H9 (cell line): ENCODE results near the gene ABHD13. TPM values are rescaled to one million over a fixed set of nuclear protein-coding genes. Genes with fewer than 3 reads are reported as not detected.
"Not testable (repeated sequence)": the region's sequence is repeated elsewhere in the genome, so short reads cannot be mapped to it uniquely, and the experiment has no call there.

Source experiments
- DNase-seq: peaks from one replicate; pipeline ENCODE4 v3.0.0-alpha.2; 2017
- H2AFZ ChIP-seq: one replicate; pipeline ENCODE4 v1.6.1; 2013; ENCODE audit warnings: mild to moderate bottlenecking, low read length, control low read depth, moderate library complexity
- H2AK5ac ChIP-seq: 2 replicates; pipeline ENCODE4 v1.6.1; 2013; ENCODE audit warnings: low read length, control low read depth, mixed read lengths; ENCODE audit not compliant: insufficient read length
- H2BK120ac ChIP-seq: one replicate; pipeline ENCODE4 v1.6.1; 2013; ENCODE audit warnings: low read depth, mild to moderate bottlenecking, low read length, control low read depth, inconsistent platforms; ENCODE audit not compliant: poor library complexity, severe bottlenecking
- H2BK12ac ChIP-seq: 2 replicates; pipeline ENCODE4 v1.6.1; 2013; ENCODE audit warnings: low read length, control low read depth, mixed read lengths, low read depth; ENCODE audit not compliant: insufficient read length
- H2BK15ac ChIP-seq: 2 replicates; pipeline ENCODE4 v1.6.1; 2013; ENCODE audit warnings: low read depth, low read length, control low read depth
- H2BK20ac ChIP-seq: one replicate; pipeline ENCODE4 v1.6.1; 2013; ENCODE audit warnings: low read depth, mild to moderate bottlenecking, low read length, control low read depth, inconsistent platforms; ENCODE audit not compliant: poor library complexity, severe bottlenecking
- H2BK5ac ChIP-seq: 2 replicates; pipeline ENCODE4 v1.6.1; 2013; ENCODE audit warnings: low read length, control low read depth, mixed read lengths; ENCODE audit not compliant: insufficient read length
- H3K14ac ChIP-seq: 2 replicates; pipeline ENCODE4 v1.6.1; 2013; ENCODE audit warnings: low read length, control low read depth; ENCODE audit not compliant: insufficient read depth
- H3K18ac ChIP-seq: 2 replicates; pipeline ENCODE4 v1.6.1; 2013; ENCODE audit warnings: low read depth, mild to moderate bottlenecking, mixed read lengths, low read length, control low read depth; ENCODE audit not compliant: insufficient read length
- H3K23ac ChIP-seq: 2 replicates; pipeline ENCODE4 v1.6.1; 2013; ENCODE audit warnings: low read length, control low read depth, mixed read lengths, low read depth; ENCODE audit not compliant: insufficient read length
- H3K23me2 ChIP-seq: 2 replicates; pipeline ENCODE4 v1.6.1; 2013; ENCODE audit warnings: low read depth, mild to moderate bottlenecking, mixed read lengths, low read length, control low read depth; ENCODE audit not compliant: insufficient read length, poor library complexity, severe bottlenecking
- H3K27ac ChIP-seq: 2 replicates; pipeline ENCODE4 v1.5.1; 2013; ENCODE audit warnings: low read length, control low read depth, mixed read lengths, low read depth; ENCODE audit not compliant: insufficient read length
- H3K27me3 ChIP-seq: 2 replicates; pipeline ENCODE4 v1.6.1; 2013; ENCODE audit warnings: low read length, control low read depth, inconsistent platforms; ENCODE audit not compliant: insufficient read depth
- H3K4ac ChIP-seq: 2 replicates; pipeline ENCODE4 v1.6.1; 2013; ENCODE audit warnings: low read depth, mild to moderate bottlenecking, control low read depth, inconsistent platforms, low read length, moderate library complexity
- H3K4me1 ChIP-seq: 2 replicates; pipeline ENCODE4 v1.6.1; 2013; ENCODE audit warnings: low read length, control low read depth, inconsistent platforms; ENCODE audit not compliant: insufficient read depth
- H3K4me2 ChIP-seq: 2 replicates; pipeline ENCODE4 v1.6.1; 2013; ENCODE audit warnings: low read length, control low read depth, mixed read lengths; ENCODE audit not compliant: insufficient read length, insufficient read depth
- H3K56ac ChIP-seq: 2 replicates; pipeline ENCODE4 v1.6.1; 2013; ENCODE audit warnings: low read depth, mild to moderate bottlenecking, mixed read lengths, low read length, control low read depth; ENCODE audit not compliant: insufficient read length
- H3K79me1 ChIP-seq: 2 replicates; pipeline ENCODE4 v1.6.1; 2013; ENCODE audit warnings: low read depth, mild to moderate bottlenecking, moderate library complexity, low read length, control low read depth, inconsistent platforms; ENCODE audit not compliant: insufficient read depth, poor library complexity, severe bottlenecking
- H3K79me2 ChIP-seq: 2 replicates; pipeline ENCODE4 v1.6.1; 2013; ENCODE audit warnings: low read length, control low read depth, inconsistent platforms; ENCODE audit not compliant: insufficient read depth
- H3K9ac ChIP-seq: 2 replicates; pipeline ENCODE4 v1.6.1; 2013; ENCODE audit warnings: low read length, control low read depth, mixed read lengths; ENCODE audit not compliant: insufficient read length; ENCODE audit errors: extremely low read depth
- H3K9me3 ChIP-seq: one replicate; pipeline ENCODE4 v1.6.1; 2013; ENCODE audit warnings: low read depth, low read length, inconsistent platforms; ENCODE audit not compliant: control insufficient read depth
- H3T11ph ChIP-seq: one replicate; pipeline ENCODE4 v1.6.1; 2013; ENCODE audit warnings: mild to moderate bottlenecking, low read length, control low read depth, inconsistent platforms
- H4K20me1 ChIP-seq: one replicate; pipeline ENCODE4 v1.6.1; 2013; ENCODE audit not compliant: control insufficient read depth, insufficient read length, insufficient read depth
- H4K5ac ChIP-seq: 2 replicates; pipeline ENCODE4 v1.6.1; 2013; ENCODE audit warnings: low read depth, mild to moderate bottlenecking, mixed read lengths, low read length, control low read depth; ENCODE audit not compliant: insufficient read length
- H4K8ac ChIP-seq: replicated peaks from 2 replicates; pipeline ENCODE4 v1.6.1; 2013; ENCODE audit warnings: low read length, control low read depth, mixed read lengths, low read depth; ENCODE audit not compliant: insufficient read length
- H4K91ac ChIP-seq: 2 replicates; pipeline ENCODE4 v1.6.1; 2013; ENCODE audit warnings: low read depth, mild to moderate bottlenecking, moderate library complexity, mixed read lengths, low read length, control low read depth; ENCODE audit not compliant: insufficient read length
- H3K27ac Mint-ChIP-seq, 3 experiments: 2 replicates in 2 of 3; 3 replicates in 1 of 3; pipeline ENCODE4 v1.8.0; 2020 to 2021; ENCODE audit warnings: mixed read lengths in 3 of 3, mild to moderate bottlenecking in 1 of 3, moderate library complexity in 1 of 3
- H3K27me3 Mint-ChIP-seq: 2 replicates; pipeline ENCODE4 v1.8.0; 2021; ENCODE audit warnings: low read depth, mild to moderate bottlenecking, moderate library complexity, mixed read lengths
- H3K36me3 Mint-ChIP-seq, 3 experiments: 2 replicates in 2 of 3; 3 replicates in 1 of 3; pipeline ENCODE4 v1.8.0; 2020 to 2021; ENCODE audit warnings: low read depth in 3 of 3, mixed read lengths in 3 of 3; ENCODE audit not compliant: insufficient read depth in 1 of 3
- H3K4me1 Mint-ChIP-seq, 2 experiments: 2 replicates each; pipeline ENCODE4 v1.8.0; 2020; ENCODE audit warnings: mixed read lengths in 2 of 2
- H3K4me3 Mint-ChIP-seq, 2 experiments: 2 replicates in 1 of 2; 3 replicates in 1 of 2; pipeline ENCODE4 v1.8.0; 2020 to 2021; ENCODE audit warnings: mild to moderate bottlenecking in 2 of 2, mixed read lengths in 2 of 2, moderate library complexity in 1 of 2
- H3K9me3 Mint-ChIP-seq, 2 experiments: 2 replicates in 1 of 2; 3 replicates in 1 of 2; pipeline ENCODE4 v1.8.0; 2020; ENCODE audit warnings: mild to moderate bottlenecking in 2 of 2, mixed read lengths in 2 of 2, moderate library complexity in 1 of 2
- WGBS: extraction: QIAGEN DNeasy Blood & Tissue Kit; methylation state at CpG from one replicate; pipeline ENCODE4 v1.1.7; 2013; ENCODE audit warnings: missing lambda C conversion rate, low lambda C conversion rate, mixed read lengths; ENCODE audit not compliant: insufficient read length; ENCODE audit errors: extremely low coverage; 5-methylcytosine and 5-hydroxymethylcytosine counted together
- total RNA-seq: library from RNA; stranded (reverse); gene quantifications from 2 replicates; pipeline ENCODE4 v1.2.1, GENCODE V29; 2021
- TF ChIP-seq, protein P1 (sequence below): fragments of 200-600 bp; sonication (generic); conservative IDR thresholded peaks from 3 replicates; pipeline ENCODE4 v1.8.0; 2021; ENCODE audit warnings: antibody characterized with exemption, mild to moderate bottlenecking

The ABHD13 gene
- total RNA-seq, 1 experiment from 2014 or later, result 6.2 TPM

GRCh38 chr13:108215436-108215835 is 2.8 kb upstream of the ABHD13 start, which contains the start of gene LIG4:
TSS of gene LIG4 (minus strand) at chr13:108215536. CDS start at chr13:108211268, 4,268 bp downstream.
- Histone ChIP-seq H3K79me2 (peaks cover 4% of the 10 kb centered on the region; the same call in 1 of the 2 replicates), H3K4me2 (peak within 1 kb of the TSS; percentile 83), H3K4me1 (no peaks in the 10 kb centered on the region), H3K56ac (no peak within 1 kb of the TSS), H3T11ph (no peak within 1 kb of the TSS), H4K20me1 (no peaks in the 10 kb centered on the region), H2BK15ac (no peak within 1 kb of the TSS), H3K9me3 (no peaks in the 10 kb centered on the region), H4K5ac (no peak within 1 kb of the TSS), H4K91ac (no peak within 1 kb of the TSS), H3K23ac (no peak within 1 kb of the TSS), H2BK20ac (no peak within 1 kb of the TSS), H3K4ac (no peak within 1 kb of the TSS), H2AFZ (peak within 1 kb of the TSS; percentile 76), H2AK5ac (no peak within 1 kb of the TSS), H3K23me2 (peaks cover 3% of the 10 kb centered on the region), H2BK120ac (no peak within 1 kb of the TSS), H2BK12ac (no peak within 1 kb of the TSS), H4K8ac (no peak within 1 kb of the TSS), H3K9ac (peak within 1 kb of the TSS; percentile 74), H3K18ac (no peak within 1 kb of the TSS), H3K79me1 (no peaks in the 10 kb centered on the region), H3K27me3 (no peaks in the 10 kb centered on the region), H2BK5ac (no peak within 1 kb of the TSS), H3K27ac (no peak within 1 kb of the TSS), H3K14ac (no peak within 1 kb of the TSS)
- WGBS, result no CpG with 5 or more reads among the region's 26 CpGs
- no peaks in the 10 kb centered on the region for H3K9me3 Mint-ChIP-seq
- H3K4me1 Mint-ChIP-seq, result peaks cover 18 to 27% of the 10 kb centered on the region in 2 experiments
- peak within 1 kb of the TSS in 2 of 3 experiments; percentile 36 to 61; a peak in 2 of 7 replicates for H3K27ac Mint-ChIP-seq
- TF ChIP-seq, protein P1, sequence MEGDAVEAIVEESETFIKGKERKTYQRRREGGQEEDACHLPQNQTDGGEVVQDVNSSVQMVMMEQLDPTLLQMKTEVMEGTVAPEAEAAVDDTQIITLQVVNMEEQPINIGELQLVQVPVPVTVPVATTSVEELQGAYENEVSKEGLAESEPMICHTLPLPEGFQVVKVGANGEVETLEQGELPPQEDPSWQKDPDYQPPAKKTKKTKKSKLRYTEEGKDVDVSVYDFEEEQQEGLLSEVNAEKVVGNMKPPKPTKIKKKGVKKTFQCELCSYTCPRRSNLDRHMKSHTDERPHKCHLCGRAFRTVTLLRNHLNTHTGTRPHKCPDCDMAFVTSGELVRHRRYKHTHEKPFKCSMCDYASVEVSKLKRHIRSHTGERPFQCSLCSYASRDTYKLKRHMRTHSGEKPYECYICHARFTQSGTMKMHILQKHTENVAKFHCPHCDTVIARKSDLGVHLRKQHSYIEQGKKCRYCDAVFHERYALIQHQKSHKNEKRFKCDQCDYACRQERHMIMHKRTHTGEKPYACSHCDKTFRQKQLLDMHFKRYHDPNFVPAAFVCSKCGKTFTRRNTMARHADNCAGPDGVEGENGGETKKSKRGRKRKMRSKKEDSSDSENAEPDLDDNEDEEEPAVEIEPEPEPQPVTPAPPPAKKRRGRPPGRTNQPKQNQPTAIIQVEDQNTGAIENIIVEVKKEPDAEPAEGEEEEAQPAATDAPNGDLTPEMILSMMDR, result no peak
- H3K36me3 Mint-ChIP-seq, result peaks cover 0 to 6% (median 0%) of the 10 kb centered on the region in 3 experiments; a peak in 3 of 7 replicates
- peak within 1 kb of the TSS; percentile 72 to 85 for H3K4me3 Mint-ChIP-seq
- DNase-seq, result peak; percentile 97
- no peaks in the 10 kb centered on the region; the same call in 1 of the 2 replicates for H3K27me3 Mint-ChIP-seq

DNA sequence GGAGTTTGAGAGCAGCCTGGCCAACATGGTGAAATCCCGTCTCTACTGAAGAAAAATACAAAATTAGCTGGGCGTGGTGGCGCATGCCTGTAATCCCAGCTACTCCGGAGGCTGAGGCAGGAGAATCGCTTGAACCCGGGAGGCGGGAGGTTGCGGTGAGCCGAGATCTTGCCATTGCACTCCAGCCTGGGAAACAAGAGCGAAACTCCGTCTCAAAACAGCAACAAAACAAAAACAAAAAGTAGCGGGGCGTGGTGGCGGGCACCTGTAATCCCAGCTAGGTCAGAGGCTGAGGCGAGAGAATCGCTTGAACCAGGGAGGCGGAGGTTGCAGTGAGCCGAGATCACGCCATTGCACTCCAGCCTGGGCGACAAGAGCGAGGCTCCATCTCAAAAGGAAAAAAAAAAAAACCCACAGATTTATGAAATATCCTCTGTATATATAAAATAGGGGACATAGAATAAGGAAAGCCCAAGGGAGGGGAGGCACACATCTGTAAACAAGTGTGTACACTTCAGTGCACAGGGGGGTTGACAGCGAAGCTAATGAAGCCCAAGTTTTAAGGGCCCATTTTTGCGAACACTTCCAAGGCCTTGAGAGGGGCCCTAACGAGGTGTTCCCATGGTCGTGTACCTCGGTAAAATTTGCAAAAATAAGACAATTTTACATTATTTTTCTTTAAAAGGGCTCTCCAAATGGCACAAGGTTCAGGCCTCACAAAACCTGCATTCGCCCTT is 717 bp upstream of the ABHD13 start:
- not testable (repeated sequence) for H3K9me3 Mint-ChIP-seq, H3K4me1 ChIP-seq, H3K18ac ChIP-seq, H3T11ph ChIP-seq, H2BK20ac ChIP-seq, H3K23ac ChIP-seq, H3K36me3 Mint-ChIP-seq, H3K79me2 ChIP-seq, H3K27me3 ChIP-seq, H4K91ac ChIP-seq, H4K5ac ChIP-seq, H2BK12ac ChIP-seq, H2BK15ac ChIP-seq, H2BK5ac ChIP-seq, H2BK120ac ChIP-seq, H2AK5ac ChIP-seq, H4K8ac ChIP-seq, H3K23me2 ChIP-seq, DNase-seq, H3K79me1 ChIP-seq, H3K4ac ChIP-seq, H3K27me3 Mint-ChIP-seq, H3K9me3 ChIP-seq, H3K56ac ChIP-seq, H3K14ac ChIP-seq, H3K27ac ChIP-seq, H4K20me1 ChIP-seq
- WGBS, result no CpG with 5 or more reads among the region's 27 CpGs
- Mint-ChIP-seq H3K27ac (peak overlapping the region; percentile 84 to 95 (median 94); a peak in 5 of 7 replicates), H3K4me3 (peak overlapping the region; percentile 88 to 91), H3K4me1 (peaks cover 18 to 27% of the 10 kb centered on the region in 2 experiments)
- Histone ChIP-seq H3K9ac (peak overlapping the region; percentile 87), H3K4me2 (peak overlapping the region; percentile 63), H2AFZ (peak overlapping the region; percentile 58)
